NCI-H1930 (cell line): ENCODE results near the gene IL1RAP.
"Not testable (repeated sequence)": the region's sequence is repeated elsewhere in the genome, so short reads cannot be mapped to it uniquely, and the experiment has no call there.

Experiments
- DNase-seq, 2 experiments: peaks; one replicate each; lab custom pipeline; 2025; lab: John Stamatoyannopoulos, UW

IL1RAP gene

GRCh38 chr3:190513409-190514370 lies at the start of gene IL1RAP:
TSS of gene IL1RAP (plus strand) at chr3:190514085. CDS start at chr3:190564290, 50,205 bp downstream.
- DNase-seq, result peak; percentile 52 to 78

DNA sequence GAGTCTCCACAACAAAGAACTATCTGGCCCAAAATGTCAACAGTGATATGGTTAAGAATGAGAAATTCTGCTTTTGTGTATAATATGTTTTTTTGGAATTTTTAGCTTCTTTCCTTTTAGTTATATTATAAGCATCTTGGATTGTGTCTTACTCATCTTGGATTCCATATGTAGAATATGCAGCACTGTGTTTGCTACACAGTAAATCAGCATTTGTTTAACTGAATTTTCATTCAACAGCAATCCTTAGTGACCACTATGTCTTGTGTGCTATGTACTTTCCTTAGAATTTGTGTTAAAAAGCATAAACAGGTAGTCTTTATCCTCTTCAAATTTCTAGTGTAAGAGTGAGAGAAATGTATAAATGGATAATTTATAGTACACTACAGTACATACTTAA lies 46.0 kb upstream of the IL1RAP start:
- no peak for DNase-seq

DNA sequence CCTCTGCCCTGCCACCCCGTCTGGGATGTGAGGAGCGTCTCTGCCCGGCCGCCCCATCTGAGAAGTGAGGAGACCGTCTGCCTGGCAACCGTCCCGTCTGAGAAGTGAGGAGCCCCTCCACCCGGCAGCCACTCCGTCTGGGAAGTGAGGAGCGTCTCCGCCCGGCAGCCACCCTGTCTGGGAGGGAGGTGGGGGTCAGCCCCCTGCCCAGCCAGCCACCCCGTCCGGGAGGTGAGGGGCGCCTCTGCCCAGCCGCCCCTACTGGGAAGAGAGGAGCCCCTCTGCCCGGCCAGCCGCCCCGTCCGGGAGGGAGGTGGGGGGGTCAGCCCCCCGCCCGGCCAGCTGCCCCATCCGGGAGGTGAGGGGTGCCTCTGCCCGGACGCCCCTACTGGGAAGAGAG lies 40.6 kb upstream of the IL1RAP start:
- DNase-seq, result not testable (repeated sequence)

DNA sequence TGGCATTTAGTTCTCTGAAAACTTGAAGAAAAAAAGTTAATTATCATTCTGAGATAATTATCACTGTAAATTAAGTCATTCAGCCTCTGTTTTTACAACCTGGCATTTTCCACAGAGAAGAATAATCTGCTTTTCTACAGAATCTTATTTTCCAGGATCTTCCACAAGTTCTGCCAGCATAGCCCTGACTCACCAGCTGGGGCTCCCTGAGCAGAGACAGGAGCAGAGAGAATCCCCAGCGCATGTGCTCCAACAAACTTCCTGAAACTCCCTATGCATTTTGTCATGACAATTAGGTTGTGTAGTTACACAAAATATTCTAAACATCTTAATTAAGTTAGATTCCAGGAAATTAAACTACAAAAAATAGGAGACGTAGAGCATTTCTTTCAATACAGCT lies 32.1 kb upstream of the IL1RAP start:
- DNase-seq, result no peak

GRCh38 chr3:190485830-190486532 lies 27.9 kb upstream of the IL1RAP start:
- no peak for DNase-seq

- no peak for DNase-seq
Observed at GRCh38 chr3:190486533-190486864, 27.4 kb upstream of the IL1RAP start.

GRCh38 chr3:190486908-190487607 lies 26.8 kb upstream of the IL1RAP start:
- no peak for DNase-seq

DNA sequence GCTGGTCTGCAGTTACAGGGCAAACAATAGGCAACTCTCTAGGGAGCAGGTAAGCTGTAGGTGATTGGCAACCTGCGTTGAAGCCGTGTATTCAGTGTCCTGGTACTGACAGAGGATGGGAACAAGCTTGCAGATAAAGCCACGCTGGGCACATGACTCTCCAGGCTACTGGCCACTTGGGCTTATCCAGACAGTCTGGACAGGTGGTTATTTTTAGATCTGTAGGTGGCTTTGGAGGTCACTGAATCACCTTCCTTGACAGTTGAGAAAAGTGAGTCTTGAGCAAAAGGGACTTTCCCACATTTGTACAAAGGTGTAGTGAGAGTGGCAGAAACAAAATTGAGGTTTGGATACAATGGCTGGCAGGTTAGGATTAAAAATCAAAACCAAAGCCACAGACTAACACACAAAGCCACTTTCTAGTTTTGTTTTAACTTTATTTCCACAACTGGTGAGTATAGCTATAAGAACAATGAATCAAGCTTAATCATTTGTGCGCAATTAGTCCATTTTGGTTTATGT lies 22.3 kb upstream of the IL1RAP start:
- DNase-seq, result no peak

DNA sequence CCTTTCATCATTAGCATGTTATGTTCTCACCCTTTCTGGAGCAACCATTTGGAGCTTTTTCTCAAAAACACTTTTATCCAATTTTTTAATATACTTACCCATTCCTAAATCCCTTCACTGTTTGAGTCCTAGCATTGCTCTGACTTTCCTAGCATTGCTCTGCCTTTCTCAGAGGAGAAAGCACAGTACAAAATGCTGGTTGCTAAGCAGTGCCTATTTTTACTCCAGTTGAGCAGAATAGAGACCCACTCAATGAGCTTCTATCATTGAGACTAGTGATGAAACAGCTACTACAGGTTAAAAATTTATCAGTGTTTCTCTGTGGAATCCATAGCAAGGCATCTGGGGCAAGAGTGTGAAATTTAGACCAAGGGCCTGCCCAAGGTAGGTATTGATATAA lies 21.8 kb upstream of the IL1RAP start:
- DNase-seq, result no peak

DNA sequence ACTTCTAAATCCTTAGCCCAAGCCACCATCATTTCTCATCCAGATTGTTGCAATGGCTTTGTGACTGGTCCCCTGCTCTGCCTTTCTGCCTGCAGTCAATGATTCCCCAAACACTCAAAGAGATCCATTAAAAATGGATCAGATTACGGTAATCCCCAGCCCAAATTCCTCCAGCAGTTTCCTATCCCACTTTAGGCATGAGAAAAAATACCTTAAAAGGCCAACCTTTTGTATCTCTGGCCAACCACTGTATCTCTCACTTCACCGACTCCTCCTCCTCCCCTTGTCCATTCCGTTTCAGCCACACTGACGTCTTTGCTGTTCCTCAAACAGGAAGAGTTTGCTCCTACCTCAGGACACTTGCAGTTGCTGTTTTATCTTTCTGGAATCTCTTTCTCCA lies 20.9 kb upstream of the IL1RAP start:
- DNase-seq, result no peak

GRCh38 chr3:190494907-190495306 lies 19.0 kb upstream of the IL1RAP start:
- no peak for DNase-seq

DNA sequence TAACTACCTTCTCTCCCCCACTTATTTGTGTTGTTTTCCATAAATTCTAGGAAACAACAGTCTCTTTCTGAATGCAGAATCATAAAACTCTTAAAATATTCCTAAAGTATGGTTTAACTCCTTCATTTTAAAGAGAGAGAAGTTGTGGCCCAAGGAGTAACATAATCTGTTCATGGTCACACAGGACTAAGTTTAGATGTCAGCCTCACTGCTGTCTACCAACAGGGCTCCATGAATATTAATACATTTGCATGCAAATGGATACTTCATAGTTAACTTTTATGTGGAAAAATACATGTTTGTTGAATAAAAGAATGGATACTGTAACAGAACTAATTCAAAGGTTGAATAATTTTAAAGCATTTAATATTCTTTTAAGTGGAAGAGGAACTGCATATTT lies 18.5 kb upstream of the IL1RAP start:
- DNase-seq, result no peak

- no peak for DNase-seq
Observed at GRCh38 chr3:190495796-190496195, 18.1 kb upstream of the IL1RAP start.

- no peak for DNase-seq
Observed at GRCh38 chr3:190496859-190497258, 17.0 kb upstream of the IL1RAP start.

- no peak for DNase-seq
Observed at GRCh38 chr3:190497811-190498210, 16.1 kb upstream of the IL1RAP start.

DNA sequence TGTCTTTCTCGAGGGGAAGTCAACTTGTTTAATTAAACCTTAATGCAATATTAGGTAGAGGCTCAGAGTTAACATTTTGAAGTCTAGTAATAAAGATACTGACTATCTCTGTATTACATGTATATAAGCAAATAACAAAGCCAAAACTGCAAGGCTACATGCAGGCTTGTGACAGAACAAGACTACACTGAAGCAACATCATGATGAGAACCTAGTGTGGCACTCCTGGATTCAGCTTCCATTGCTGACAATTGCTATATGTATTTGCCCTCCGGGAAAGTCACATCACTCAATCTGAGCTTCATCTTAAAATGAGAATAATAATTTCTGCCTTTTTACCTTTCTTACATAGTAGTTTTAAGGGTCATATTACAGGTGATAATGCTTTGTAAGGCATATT lies 15.6 kb upstream of the IL1RAP start:
- DNase-seq, result no peak

GRCh38 chr3:190499122-190499521 lies 14.8 kb upstream of the IL1RAP start:
- DNase-seq, result no peak

GRCh38 chr3:190502946-190503345 lies 10.9 kb upstream of the IL1RAP start:
- no peak for DNase-seq

- no peak for DNase-seq
Observed at GRCh38 chr3:190504354-190505125, 9.3 kb upstream of the IL1RAP start.

DNA sequence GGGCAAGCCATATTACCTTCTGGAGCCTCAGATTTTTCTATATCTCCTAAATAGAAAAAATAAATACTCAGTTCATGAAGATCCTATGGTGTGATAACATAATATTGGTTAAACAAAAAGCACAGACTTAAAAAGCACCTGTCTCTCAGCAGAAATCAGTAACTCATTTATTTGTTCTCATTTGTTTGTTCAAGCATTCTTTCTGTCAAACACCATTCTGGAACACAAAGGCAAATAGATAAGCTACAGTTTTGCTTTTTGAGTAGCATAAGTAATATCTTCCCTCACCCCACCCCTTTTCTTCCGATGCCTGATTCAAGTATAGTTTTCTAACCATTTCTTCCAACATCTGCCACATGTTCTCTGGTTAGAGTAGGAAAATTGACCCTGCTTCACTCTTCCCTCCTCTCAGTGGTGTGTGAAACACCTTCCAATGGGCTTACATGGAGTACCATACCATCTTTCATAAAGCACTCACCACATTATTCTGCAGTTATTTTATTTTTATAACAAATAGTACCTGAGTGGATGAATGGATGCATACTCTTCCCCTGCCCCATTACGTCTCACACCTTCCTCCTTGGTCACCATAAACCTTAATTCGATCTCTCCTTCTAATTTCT lies 8.4 kb upstream of the IL1RAP start:
- DNase-seq, result no peak

GRCh38 chr3:190506271-190506670 lies 7.6 kb upstream of the IL1RAP start:
- no peak for DNase-seq
